ENCODE data around the gene VSIG10.

GRCh38 chr12:118064608-118065007 is 39.2 kb downstream of the VSIG10 start:
- TF ChIP-seq CTCF (conservative IDR thresholded peaks at IDR 0.05; ENCODE audit: low read length) (peak; percentile 68), EZH2phosphoT487 (IDR thresholded peaks at IDR 0.05; ENCODE audit: borderline replicate concordance, low read depth, low read length) (no peak)
